HG03521 (cell line): ENCODE results near the gene PPP1R3D.
"Not testable (repeated sequence)": the region's sequence is repeated elsewhere in the genome, so short reads cannot be mapped to it uniquely, and the experiment has no call there.

ENCODE experiments used
- ATAC-seq: cut with Tn5 transposase; IDR thresholded peaks from one replicate; pipeline ENCODE4 v1.9.1; 2021; ENCODE audit warnings: mild to moderate bottlenecking, moderate library complexity; ENCODE audit not compliant: unreplicated experiment

PPP1R3D gene

DNA sequence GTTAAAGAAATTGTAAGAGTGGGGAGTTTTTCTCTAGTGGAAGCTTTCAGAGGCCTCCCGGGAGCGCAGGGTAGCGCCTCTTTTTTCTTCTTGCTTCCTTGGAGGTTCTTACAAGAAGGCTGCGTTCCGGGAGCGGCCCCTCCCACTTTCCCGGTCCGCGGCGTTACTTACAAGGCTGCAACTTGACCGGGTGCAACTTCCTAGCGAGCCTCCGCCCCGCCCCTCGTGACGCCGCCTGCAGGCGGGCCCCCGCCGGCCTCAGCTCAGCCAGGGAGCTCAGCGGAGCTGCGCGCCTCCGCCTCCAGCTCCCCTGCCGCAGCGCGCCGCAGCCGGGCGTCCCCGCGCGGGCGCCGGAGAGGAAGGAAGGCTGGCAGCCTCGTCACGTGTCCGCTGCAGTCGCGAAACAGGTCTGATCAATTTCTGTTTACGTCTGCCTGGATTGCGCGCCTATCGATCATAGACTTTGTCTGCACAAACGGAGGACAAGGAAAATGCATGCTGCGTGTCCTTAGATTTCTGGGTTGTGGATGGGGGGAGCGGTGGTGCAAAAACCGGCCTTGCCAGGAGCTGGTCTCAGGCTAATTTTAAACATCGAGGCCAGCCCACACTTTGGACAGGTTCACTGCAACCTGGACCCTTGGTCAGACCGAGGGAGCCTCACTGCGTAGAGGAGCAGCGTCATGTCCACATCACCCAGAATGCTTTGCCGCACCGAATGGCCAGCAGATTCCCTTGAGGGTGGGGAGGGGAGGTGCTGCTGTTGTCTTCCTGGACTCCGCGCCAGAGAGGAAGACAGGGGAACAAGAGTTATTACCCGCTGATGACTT lies at the start of gene PPP1R3D, which contains the start of gene FAM217B:
PPP1R3D (minus strand) TSS at position 177 of the 827 bp plus-strand sequence. CDS start 374 bp downstream, outside the sequence.
FAM217B (plus strand) TSS at position 261 of the 827 bp plus-strand sequence. CDS start 3,555 bp downstream, outside the sequence.
- ATAC-seq, result peak; percentile 96

GRCh38 chr20:59988141-59988540 lies 48.0 kb upstream of the PPP1R3D start:
- ATAC-seq, result no peak

GRCh38 chr20:59987135-59987534 lies 47.0 kb upstream of the PPP1R3D start:
- no peak for ATAC-seq

DNA sequence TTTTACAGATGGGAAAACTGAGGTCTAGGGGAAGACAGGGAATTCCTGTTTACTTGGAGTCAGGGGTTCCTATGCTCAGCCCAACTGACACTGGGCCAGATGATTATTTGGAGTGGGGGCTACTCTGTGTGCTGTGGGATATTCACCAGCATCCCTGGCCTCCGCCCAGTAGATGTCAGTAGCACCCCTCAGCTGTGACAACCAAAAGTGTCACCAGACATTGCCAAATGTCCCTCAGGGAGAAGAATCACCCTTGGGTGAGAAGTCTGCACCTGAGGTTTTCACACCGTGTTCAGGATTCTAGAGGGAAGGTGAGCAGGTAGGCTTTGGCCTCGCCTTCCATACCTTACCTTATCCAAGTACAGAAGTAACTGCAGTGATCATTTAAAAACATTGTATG lies 45.8 kb upstream of the PPP1R3D start:
- ATAC-seq, result no peak

DNA sequence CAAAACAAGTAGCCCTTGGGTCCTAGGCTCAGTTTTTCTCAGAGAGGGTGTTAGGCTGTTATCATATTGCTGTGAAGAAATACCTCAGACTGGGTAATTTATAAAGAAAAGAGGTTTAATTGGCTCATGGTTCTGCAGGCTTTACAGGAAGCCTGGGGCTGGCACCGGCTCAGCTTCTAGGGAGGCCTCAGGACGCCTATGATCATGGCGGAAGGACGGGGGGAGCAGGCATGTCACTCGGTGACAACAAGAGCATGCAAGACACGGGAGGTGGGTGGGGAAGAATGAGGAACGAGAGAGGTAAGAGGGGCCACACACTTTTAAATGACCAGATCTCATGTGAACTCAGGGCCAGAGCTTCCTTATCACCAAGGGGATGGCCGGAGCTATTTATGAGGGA lies 45.1 kb upstream of the PPP1R3D start:
- no peak for ATAC-seq

DNA sequence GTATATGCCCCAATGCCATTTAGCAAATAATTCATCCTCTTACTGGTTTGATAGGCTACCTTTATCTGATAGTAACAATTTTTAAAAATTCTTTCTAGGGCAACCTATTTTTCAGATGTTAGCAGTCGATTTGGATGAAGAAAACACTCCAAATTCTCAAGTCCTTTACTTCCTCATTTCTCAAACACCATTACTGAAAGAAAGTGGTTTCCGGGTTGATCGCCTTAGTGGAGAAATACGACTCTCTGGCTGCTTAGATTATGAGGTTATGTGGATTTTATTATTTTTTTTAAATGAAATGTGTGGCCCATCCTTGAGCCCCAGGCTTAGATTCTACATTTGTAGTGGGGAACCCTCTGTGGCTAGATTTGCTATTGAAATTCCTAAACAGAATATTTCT lies 44.4 kb upstream of the PPP1R3D start:
- no peak for ATAC-seq

- no peak for ATAC-seq
Observed at GRCh38 chr20:59983076-59983475, 43.0 kb upstream of the PPP1R3D start.

DNA sequence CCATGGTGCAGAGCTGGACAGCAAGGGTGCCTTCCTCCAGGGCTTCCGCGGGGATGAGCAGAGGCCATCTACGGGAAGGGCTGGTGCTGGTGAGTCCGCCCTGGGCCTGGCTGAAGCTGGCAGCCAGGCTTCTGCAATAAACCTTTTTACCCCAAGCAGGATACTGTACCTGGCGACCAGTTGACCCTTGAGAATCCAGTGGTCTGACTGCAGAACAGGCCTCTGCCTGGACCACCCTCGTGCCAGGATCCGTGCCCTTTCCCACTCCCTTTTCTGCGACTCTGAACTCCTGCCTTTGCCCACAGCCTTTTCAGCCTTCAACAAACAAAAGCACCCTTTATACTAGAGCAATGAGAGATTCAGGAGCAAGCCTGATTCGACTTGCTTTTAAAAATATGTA lies 37.0 kb upstream of the PPP1R3D start:
- ATAC-seq, result no peak

- no peak for ATAC-seq
Observed at GRCh38 chr20:59976156-59976782, 36.2 kb upstream of the PPP1R3D start.

DNA sequence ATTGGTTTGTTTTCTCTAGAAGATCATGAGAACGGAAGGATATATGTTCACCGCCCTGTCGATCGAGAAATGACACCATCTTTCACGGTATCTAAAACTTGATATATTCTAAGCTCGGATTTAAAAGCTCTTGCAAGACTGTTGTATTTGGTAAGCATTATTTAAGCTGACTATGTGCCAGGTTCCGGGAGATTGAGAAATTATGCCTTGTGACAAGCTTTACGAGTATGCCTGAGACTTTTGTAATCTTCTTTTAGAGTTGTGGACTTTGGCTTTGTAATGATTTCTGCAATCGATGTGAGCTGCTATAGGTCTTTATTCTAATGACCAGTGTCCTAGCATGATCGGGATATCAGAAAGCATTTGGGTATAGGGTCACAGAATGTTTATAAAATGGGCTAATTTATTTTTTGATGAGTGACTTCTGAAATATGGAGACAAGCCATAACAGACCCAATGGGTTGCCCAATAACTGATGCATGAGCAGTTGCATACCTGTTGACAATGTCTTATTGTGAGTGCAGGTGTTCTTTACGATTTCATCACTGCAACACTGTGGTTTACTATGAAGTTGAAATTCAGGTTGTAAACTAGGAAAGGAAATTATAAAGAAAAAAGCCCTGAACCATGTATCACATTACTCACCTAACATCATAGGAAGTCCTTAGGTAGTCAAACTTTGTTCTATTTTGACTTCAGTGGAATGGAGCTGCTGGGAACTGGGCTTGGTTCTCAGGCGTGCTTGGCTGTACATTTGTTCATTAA lies 32.1 kb upstream of the PPP1R3D start:
- no peak for ATAC-seq

- no peak for ATAC-seq
Observed at GRCh38 chr20:59971428-59971827, 31.3 kb upstream of the PPP1R3D start.

GRCh38 chr20:59966428-59966827 lies 26.3 kb upstream of the PPP1R3D start:
- no peak for ATAC-seq

DNA sequence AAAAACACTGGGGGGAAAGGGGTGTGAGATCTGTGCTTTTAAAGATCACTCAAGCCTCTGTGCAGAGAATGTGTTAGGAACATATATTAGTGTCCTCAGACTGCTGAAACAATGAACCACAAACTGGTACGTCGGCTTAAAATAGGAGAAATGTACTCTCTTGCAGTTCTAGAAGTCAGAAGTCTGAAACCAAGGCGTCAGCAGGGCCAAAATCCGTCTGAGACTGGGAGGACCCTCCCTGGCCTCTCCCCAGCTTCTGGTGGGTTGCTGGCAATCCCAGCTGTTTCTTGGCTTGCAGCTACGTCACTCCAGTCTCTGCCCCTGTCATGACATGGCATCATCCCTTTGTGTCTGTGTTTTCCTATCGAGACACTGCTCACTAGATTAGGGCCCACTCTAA lies 22.1 kb upstream of the PPP1R3D start:
- ATAC-seq, result no peak

- ATAC-seq, result no peak
Observed at GRCh38 chr20:59961423-59961822, 21.3 kb upstream of the PPP1R3D start.

DNA sequence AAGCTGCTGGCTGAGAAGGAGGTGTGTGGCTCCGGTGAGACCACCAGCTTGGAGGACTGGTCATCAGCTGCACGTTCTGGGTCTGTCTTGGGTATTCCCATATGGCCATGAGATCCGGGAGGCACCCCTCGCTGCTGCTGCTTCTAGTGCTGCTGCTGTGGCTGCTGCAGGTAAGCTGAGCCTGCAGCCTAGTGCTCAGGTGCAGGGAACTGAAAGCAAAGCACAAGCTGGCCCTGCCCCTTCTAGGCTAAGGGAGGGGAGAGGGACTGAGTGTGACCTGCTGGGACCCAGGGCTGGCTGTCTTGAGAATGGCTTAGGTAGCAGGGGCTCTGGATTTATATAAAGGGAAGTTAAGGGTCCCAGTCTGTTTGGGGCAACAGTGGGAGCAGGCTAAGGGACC lies 18.5 kb upstream of the PPP1R3D start:
- no peak for ATAC-seq

GRCh38 chr20:59958123-59958522 lies 18.0 kb upstream of the PPP1R3D start, which contains the start of gene CDH26:
Gene CDH26, plus strand, starts transcription at chr20:59958423. Its CDS starts 304 bp downstream, at chr20:59958727.
- ATAC-seq, result no peak

GRCh38 chr20:59957568-59957967 lies 17.5 kb upstream of the PPP1R3D start:
- not testable (repeated sequence) for ATAC-seq

GRCh38 chr20:59955131-59955796 lies 15.2 kb upstream of the PPP1R3D start:
- no peak for ATAC-seq

DNA sequence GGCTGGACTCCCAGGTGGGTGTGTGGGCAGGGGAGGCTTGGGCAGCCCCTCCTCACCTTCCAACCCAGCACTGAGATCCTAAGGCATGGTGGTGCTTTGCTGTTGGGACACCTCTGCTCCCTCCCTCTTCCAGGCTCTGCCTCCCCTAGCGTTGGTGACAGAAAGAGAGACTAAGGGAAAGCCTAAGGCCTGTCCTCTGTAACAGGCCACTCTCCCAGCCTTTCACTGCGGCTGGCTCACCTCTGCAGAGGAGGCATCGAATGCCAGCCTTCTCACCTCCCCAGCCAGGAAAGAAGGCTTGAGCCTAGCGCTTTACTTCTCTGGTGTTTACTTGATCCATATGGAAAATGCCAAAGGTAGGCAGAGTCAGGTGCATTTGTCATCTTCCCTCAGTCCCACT lies 14.6 kb upstream of the PPP1R3D start:
- no peak for ATAC-seq

DNA sequence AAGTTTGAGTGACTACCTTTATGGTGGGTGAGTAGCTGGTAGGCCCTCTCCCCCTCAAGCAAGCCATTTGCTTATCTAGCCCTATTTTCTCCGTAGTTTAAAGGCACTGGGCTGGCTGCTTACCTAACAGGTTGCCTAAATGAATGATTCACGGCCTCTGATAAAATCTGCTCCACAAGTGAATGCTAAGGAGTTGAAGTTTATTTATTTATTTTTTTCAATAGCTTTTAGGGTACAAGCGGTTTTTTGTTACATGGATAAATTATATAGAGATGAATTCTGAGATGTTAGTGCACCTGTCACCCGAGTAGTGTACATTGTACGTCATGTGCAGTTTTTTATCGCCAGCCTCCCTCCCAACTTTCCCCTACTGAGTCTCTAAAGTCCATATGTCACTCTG lies 9.8 kb upstream of the PPP1R3D start:
- ATAC-seq, result no peak
